HepG2 (cell line): Measurements from ENCODE around the gene SP6. TPM values are rescaled to one million over a fixed set of nuclear protein-coding genes. Genes with fewer than 3 reads are reported as not detected.

Source experiments
- CC2D1A ChIP-seq: sonication (generic); formaldehyde crosslinking; IDR thresholded peaks from 2 replicates; pipeline ENCODE4 v1.8.1; 2023; ENCODE audit warnings: mild to moderate bottlenecking, missing genetic modification reagents
- CENPX ChIP-seq: sonication (generic); formaldehyde crosslinking; IDR thresholded peaks from 2 replicates; pipeline ENCODE4 v1.9.0; 2021; ENCODE audit warnings: mild to moderate bottlenecking, missing genetic modification reagents, moderate library complexity
- IRF2 ChIP-seq: IDR thresholded peaks from 2 replicates; pipeline ENCODE4 v1.6.1; 2018; ENCODE audit warnings: missing genetic modification reagents, missing compliant biosample characterization
- KDM6A ChIP-seq: IDR thresholded peaks from 2 replicates; pipeline ENCODE4 v1.6.1; 2016; ENCODE audit warnings: low read depth
- PTBP1 ChIP-seq: fragments of 200-400 bp; formaldehyde crosslinking; IDR thresholded peaks from 2 replicates; pipeline ENCODE4 v1.6.1; 2018; ENCODE audit warnings: low read length, low read depth; ENCODE audit not compliant: poor library complexity, severe bottlenecking
- TCF12 ChIP-seq, 2 experiments: fragments of 450-650 bp in 1 of 2; sonication (generic) in 1 of 2; formaldehyde crosslinking in 1 of 2; IDR thresholded peaks; 2 replicates each; pipeline versions ENCODE4 v1.6.1 to v1.8.0; 2017 to 2022; ENCODE audit warnings: antibody characterized with exemption in 1 of 2, mild to moderate bottlenecking in 1 of 2, missing genetic modification reagents in 1 of 2, moderate library complexity in 1 of 2
- TOPORS ChIP-seq: sonication (generic); formaldehyde crosslinking; IDR thresholded peaks from 2 replicates; pipeline ENCODE4 v1.8.0; 2023; ENCODE audit warnings: mild to moderate bottlenecking, missing genetic modification reagents
- ZBTB7A ChIP-seq: sonication (generic); formaldehyde crosslinking; IDR thresholded peaks from 2 replicates; pipeline ENCODE4 v1.8.0; 2022; ENCODE audit warnings: mild to moderate bottlenecking, missing genetic modification reagents
- ZEB1 ChIP-seq: IDR thresholded peaks from 2 replicates; pipeline ENCODE4 v1.6.1; 2012; ENCODE audit warnings: mild to moderate bottlenecking, low read depth, inconsistent platforms; ENCODE audit not compliant: insufficient replicate concordance
- ZFP82 ChIP-seq: sonication (generic); formaldehyde crosslinking; IDR thresholded peaks from 2 replicates; pipeline ENCODE4 v1.5.1; 2020; ENCODE audit warnings: mild to moderate bottlenecking, missing genetic modification reagents, borderline replicate concordance
- ZNF20 ChIP-seq: sonication (generic); formaldehyde crosslinking; IDR thresholded peaks from 2 replicates; pipeline ENCODE4 v1.4.0; 2020; ENCODE audit warnings: mild to moderate bottlenecking, moderate library complexity, missing genetic modification reagents
- ZNF230 ChIP-seq: sonication (generic); formaldehyde crosslinking; IDR thresholded peaks from 2 replicates; pipeline ENCODE4 v1.4.0; 2020; ENCODE audit warnings: mild to moderate bottlenecking, missing genetic modification reagents
- ZNF329 ChIP-seq: sonication (generic); formaldehyde crosslinking; IDR thresholded peaks from 2 replicates; pipeline ENCODE4 v1.9.0; 2021; ENCODE audit warnings: low read depth, mild to moderate bottlenecking, missing genetic modification reagents
- ZNF337 ChIP-seq: sonication (generic); formaldehyde crosslinking; IDR thresholded peaks from 2 replicates; pipeline ENCODE4 v1.5.1; 2020; ENCODE audit warnings: missing genetic modification reagents, low read depth, mild to moderate bottlenecking, borderline replicate concordance
- ZNF510 ChIP-seq: sonication (generic); formaldehyde crosslinking; IDR thresholded peaks from 2 replicates; pipeline ENCODE4 v1.4.0; 2020; ENCODE audit warnings: low read depth, mild to moderate bottlenecking, missing genetic modification reagents
- ZNF670 ChIP-seq: sonication (generic); formaldehyde crosslinking; IDR thresholded peaks from 2 replicates; pipeline ENCODE4 v1.8.0; 2022; ENCODE audit warnings: mild to moderate bottlenecking, missing genetic modification reagents, borderline replicate concordance
- ZNF772 ChIP-seq: sonication (generic); formaldehyde crosslinking; IDR thresholded peaks from 2 replicates; pipeline ENCODE4 v1.5.0; 2020; ENCODE audit warnings: mild to moderate bottlenecking, missing genetic modification reagents
- ZNF777 ChIP-seq: sonication (generic); formaldehyde crosslinking; IDR thresholded peaks from 2 replicates; pipeline ENCODE4 v1.4.0; 2020; ENCODE audit warnings: missing genetic modification reagents
- polyA plus RNA-seq, 8 experiments: library from polyadenylated mRNA; depleted of rRNA in 3 of 8; stranded (reverse) in 7 of 8; unstranded in 1 of 8; fragments of >200 nt; fragmentation: Illumina TruSeq in 4 of 8; extraction: Trizol in 4 of 8; gene quantifications; 2 replicates each; pipeline versions ENCODE4 v1.2.1 to v1.2.3, GENCODE V29; 2011 to 2016; ENCODE audit warnings: low read depth in 4 of 8, missing spikeins in 1 of 8, mixed read lengths in 1 of 8; ENCODE audit not compliant: insufficient read depth in 1 of 8
- total RNA-seq, 5 experiments: library from RNA; depleted of rRNA; stranded (reverse); fragments of >200 nt; fragmentation: Illumina TruSeq; extraction: Trizol; gene quantifications; 2 replicates each; pipeline ENCODE4 v1.2.3, GENCODE V29; 2016; ENCODE audit warnings: low read depth in 1 of 5
- TF ChIP-seq, protein P1 (sequence below): sonication (generic); formaldehyde crosslinking; IDR thresholded peaks from 2 replicates; pipeline ENCODE4 v1.8.0; 2022; ENCODE audit warnings: low read depth, missing genetic modification reagents
- TF ChIP-seq, protein P2 (sequence below), 2 experiments: sonication (generic) in 1 of 2; formaldehyde crosslinking in 1 of 2; IDR thresholded peaks; 2 replicates each; pipeline versions ENCODE4 v1.4.0 to v1.6.1; 2016 to 2020; ENCODE audit warnings: borderline replicate concordance in 1 of 2, low read depth in 1 of 2, mild to moderate bottlenecking in 1 of 2, missing genetic modification reagents in 1 of 2
- TF ChIP-seq, protein P3 (sequence below): sonication (generic); formaldehyde crosslinking; IDR thresholded peaks from 2 replicates; pipeline ENCODE4 v1.8.1; 2023; ENCODE audit warnings: mild to moderate bottlenecking, inconsistent platforms, moderate library complexity, missing genetic modification reagents, borderline replicate concordance

SP6 gene
- total and polyA plus RNA-seq, 2 of the 13 experiments (the other 11 are each of a cell fraction or from before 2014, with no cell fraction given): 0.07 TPM

DNA sequence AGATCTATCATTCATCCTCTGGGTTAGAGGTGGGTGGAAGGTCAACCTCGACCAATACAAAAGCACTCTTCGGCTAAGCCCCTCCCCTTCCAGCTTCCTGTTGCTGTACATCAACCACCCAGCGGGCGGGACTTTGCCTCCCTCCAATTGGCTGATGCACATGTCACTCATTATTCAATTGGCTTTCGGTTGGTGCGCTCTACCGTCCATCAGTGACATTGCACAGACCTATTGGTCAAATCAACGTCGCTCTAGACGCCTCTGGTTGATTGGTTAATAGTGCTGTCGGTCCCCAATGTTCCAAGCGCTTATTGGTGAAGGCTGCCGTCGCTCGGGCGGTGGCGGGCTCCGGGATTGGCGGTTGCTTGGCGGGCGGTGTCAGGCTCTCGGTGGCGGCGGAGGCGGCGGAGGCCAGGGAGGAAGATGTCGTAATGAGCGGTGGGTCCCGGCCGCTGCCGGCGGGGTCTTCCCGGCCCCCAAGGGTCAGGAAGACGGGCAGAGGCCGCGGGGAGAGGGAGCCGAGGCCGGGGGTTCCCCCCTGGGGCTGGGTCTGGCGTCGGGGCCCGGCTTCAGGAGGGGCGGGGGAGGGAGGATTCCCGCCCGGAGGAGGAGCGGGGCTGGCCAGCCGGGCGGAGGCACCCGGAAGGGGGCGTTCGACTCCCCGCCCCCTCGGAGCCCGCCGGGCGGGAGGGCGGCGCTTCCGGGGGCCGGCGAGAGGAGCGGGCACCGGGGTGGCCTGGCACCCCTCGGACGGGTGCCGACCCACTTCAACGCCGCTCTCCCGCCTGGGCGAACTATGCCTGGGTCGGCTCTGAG lies 45.1 kb upstream of the SP6 start, which contains the start of gene SP2 (continued):
- peak; percentile 61 for TF ChIP-seq ZNF777 (CRISPR knock-in tag)
- no peak for TF ChIP-seq KDM6A (CRISPR knock-in tag)
- no peak for TF ChIP-seq CC2D1A (CRISPR knock-in tag)
- TF ChIP-seq ZNF772 (CRISPR knock-in tag): no peak
- TF ChIP-seq PTBP1: no peak
- no peak for TF ChIP-seq ZNF510 (CRISPR knock-in tag)
- TF ChIP-seq, protein P1, sequence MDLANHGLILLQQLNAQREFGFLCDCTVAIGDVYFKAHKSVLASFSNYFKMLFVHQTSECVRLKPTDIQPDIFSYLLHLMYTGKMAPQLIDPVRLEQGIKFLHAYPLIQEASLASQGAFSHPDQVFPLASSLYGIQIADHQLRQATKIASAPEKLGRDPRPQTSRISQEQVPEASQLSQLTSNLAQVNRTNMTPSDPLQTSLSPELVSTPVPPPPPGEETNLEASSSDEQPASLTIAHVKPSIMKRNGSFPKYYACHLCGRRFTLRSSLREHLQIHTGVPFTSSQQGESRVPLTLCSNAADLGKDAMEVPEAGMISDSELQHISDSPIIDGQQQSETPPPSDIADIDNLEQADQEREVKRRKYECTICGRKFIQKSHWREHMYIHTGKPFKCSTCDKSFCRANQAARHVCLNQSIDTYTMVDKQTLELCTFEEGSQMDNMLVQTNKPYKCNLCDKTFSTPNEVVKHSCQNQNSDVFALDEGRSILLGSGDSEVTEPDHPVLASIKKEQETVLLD: no peak; the same call in 1 of the 2 replicates
- no peak for TF ChIP-seq ZFP82 (CRISPR knock-in tag)
- TF ChIP-seq TOPORS: no peak
- TF ChIP-seq, protein P2, sequence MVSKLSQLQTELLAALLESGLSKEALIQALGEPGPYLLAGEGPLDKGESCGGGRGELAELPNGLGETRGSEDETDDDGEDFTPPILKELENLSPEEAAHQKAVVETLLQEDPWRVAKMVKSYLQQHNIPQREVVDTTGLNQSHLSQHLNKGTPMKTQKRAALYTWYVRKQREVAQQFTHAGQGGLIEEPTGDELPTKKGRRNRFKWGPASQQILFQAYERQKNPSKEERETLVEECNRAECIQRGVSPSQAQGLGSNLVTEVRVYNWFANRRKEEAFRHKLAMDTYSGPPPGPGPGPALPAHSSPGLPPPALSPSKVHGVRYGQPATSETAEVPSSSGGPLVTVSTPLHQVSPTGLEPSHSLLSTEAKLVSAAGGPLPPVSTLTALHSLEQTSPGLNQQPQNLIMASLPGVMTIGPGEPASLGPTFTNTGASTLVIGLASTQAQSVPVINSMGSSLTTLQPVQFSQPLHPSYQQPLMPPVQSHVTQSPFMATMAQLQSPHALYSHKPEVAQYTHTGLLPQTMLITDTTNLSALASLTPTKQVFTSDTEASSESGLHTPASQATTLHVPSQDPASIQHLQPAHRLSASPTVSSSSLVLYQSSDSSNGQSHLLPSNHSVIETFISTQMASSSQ (IDR thresholded peaks at IDR 0.05; ENCODE audit: low read depth): 0 out of 2 replicates have a peak, but pooled peaks have one; percentile 38
- TF ChIP-seq, protein P2 (CRISPR knock-in tag; IDR thresholded peaks at IDR 0.05; ENCODE audit: borderline replicate concordance): 0 out of 2 replicates have a peak, but pooled peaks have one; percentile 17
- TF ChIP-seq IRF2: peak; percentile 9; the same call in 1 of the 2 replicates
- TF ChIP-seq, protein P3, sequence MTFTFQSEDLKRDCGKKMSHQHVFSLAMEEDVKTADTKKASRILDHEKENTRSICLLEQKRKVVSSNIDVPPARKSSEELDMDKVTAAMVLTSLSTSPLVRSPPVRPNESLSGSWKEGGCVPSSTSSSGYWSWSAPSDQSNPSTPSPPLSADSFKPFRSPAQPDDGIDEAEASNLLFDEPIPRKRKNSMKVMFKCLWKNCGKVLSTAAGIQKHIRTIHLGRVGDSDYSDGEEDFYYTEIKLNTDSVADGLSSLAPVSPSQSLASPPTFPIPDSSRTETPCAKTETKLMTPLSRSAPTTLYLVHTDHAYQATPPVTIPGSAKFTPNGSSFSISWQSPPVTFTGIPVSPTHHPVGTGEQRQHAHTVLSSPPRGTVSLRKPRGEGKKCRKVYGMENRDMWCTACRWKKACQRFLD (CRISPR knock-in tag): no peak
- TF ChIP-seq ZNF329 (CRISPR knock-in tag): peak; percentile 73; the same call in 1 of the 2 replicates
- peak; percentile 82 for TF ChIP-seq ZNF670 (CRISPR knock-in tag)
- TF ChIP-seq CENPX (CRISPR knock-in tag): no peak
- peak; percentile 9 for TF ChIP-seq ZEB1
- TF ChIP-seq ZBTB7A (CRISPR knock-in tag): 0 out of 2 replicates have a peak, but pooled peaks have one; percentile 57
- no peak for TF ChIP-seq TCF12 (IDR thresholded peaks at IDR 0.05)
- 0 out of 2 replicates have a peak, but pooled peaks have one; percentile 28 for TF ChIP-seq TCF12 (CRISPR knock-in tag; IDR thresholded peaks at IDR 0.05)
- no peak for TF ChIP-seq ZNF337
- no peak for TF ChIP-seq ZNF20 (CRISPR knock-in tag)
- TF ChIP-seq ZNF230 (CRISPR knock-in tag): peak; percentile 25; the same call in 1 of the 2 replicates
